Measurements from ENCODE around the gene VSTM2B. TPM values are rescaled to one million over a fixed set of nuclear protein-coding genes. Genes with fewer than 3 reads are reported as not detected.

The VSTM2B gene
- total RNA-seq, 4 donors from 2014 or later = not detected

DNA sequence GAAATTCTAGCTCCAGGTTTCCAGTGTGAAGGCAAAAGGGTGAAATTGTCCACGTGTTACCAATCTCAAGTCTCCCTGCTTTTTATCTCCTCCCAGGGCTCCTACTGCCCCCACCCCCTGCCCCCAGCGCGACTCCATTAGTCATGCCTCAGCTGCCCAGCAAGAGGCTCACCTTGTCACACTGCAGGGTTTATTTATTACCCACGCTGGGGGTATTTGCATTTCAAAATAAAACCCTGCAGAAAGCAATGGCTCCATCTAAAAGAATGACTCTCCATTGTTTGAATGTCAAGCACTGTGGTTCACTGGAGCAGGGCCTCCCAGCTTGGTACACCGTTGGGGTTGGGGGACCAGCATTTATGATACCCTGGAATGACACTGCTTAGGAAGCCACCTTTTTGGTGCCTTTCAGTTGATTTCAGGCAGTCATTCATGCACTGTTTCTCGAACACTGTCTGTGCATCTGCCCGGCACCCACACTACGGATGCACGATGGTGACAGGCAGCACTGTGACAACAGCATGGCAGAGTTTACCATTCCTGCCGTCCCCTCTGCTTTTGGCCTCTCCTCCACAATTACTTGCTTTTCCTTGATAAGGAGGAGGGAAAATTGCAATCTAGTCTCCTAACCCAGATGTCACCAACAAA is 70.4 kb downstream of the VSTM2B start:
- no peaks in the 10 kb centered on the region for H3K36me3 ChIP-seq
- no peaks in the 10 kb centered on the region for H3K9me3 ChIP-seq
- H3K4me1 ChIP-seq = no peaks in the 10 kb centered on the region
- peaks cover 0 to 6% of the 10 kb centered on the region in 2 donors for H3K27me3 ChIP-seq
- no peak overlapping the region for H3K4me3 ChIP-seq
- no peak overlapping the region for H3K27ac ChIP-seq
- intact Hi-C loops (cut with DNase I; ENCODE audit: low total_unique reads) = no loop called here
- no peak for DNase-seq
- TF ChIP-seq, protein P1, sequence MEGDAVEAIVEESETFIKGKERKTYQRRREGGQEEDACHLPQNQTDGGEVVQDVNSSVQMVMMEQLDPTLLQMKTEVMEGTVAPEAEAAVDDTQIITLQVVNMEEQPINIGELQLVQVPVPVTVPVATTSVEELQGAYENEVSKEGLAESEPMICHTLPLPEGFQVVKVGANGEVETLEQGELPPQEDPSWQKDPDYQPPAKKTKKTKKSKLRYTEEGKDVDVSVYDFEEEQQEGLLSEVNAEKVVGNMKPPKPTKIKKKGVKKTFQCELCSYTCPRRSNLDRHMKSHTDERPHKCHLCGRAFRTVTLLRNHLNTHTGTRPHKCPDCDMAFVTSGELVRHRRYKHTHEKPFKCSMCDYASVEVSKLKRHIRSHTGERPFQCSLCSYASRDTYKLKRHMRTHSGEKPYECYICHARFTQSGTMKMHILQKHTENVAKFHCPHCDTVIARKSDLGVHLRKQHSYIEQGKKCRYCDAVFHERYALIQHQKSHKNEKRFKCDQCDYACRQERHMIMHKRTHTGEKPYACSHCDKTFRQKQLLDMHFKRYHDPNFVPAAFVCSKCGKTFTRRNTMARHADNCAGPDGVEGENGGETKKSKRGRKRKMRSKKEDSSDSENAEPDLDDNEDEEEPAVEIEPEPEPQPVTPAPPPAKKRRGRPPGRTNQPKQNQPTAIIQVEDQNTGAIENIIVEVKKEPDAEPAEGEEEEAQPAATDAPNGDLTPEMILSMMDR (IDR thresholded peaks at IDR 0.05) = no peak
- TF ChIP-seq POLR2A (IDR thresholded peaks at IDR 0.05) = no peak

DNA sequence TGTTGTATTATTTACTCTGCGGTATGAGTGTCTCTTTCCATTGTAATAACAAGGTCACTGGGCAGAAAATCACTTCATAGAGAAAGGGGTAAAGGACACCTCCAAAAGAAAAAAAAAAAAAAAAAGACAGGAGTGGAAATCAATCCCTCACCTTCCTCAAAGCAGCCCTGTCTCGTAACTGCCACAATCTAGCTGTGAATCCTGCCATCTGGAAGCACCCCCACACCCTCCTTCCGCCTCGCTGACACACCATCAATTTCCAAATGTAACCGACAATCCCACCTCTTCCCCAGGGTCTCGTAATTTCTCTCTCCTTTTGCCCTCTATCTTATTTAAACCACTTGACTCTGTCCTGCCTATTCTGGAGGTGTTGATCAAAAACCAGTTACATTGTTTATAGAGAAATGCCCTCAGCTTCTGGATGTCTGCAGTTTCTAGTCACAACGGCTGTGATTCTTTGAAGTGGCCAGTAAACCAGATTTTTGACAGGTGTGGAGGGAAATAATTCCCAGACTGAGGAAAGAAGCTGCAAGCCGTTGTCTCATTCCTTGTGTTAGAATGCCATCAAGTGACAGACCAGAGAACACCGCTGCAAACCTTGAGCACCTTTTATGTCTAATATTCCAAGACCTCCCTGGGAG is 71.2 kb downstream of the VSTM2B start:
- no peak for DNase-seq
- Histone ChIP-seq H3K9me3 (no peaks in the 10 kb centered on the region), H3K27ac (no peak overlapping the region), H3K4me3 (no peak overlapping the region), H3K4me1 (no peaks in the 10 kb centered on the region), H3K36me3 (no peaks in the 10 kb centered on the region), H3K27me3 (peaks cover 0 to 6% of the 10 kb centered on the region in 2 donors)
- intact Hi-C loops (cut with DNase I; ENCODE audit: low total_unique reads) = no loop called here
- no peak for TF ChIP-seq POLR2A (IDR thresholded peaks at IDR 0.05)
- TF ChIP-seq, protein P1 (IDR thresholded peaks at IDR 0.05) = no peak

DNA sequence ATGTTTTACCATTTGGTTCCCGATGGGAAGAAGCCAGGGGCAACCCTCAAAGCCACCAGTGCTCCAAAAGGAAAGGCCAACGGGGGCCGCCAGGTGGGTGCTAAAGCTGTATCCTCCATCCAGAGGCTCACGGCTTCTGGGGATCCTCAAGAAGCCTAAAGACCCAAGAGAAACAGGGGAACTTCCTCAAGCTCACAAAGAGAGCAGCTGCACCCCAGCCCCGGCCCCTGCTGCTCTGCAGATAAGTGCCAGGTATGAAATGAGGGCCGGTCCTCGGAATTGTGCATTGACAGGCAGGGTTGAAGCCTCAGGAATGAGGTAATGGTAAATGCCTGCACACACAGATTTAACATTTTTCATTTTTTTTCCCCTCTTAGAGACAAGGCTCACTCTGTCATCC is 72.2 kb downstream of the VSTM2B start:
- H3K9me3 ChIP-seq = no peaks in the 10 kb centered on the region
- H3K4me3 ChIP-seq = no peak overlapping the region
- no peaks in the 10 kb centered on the region for H3K36me3 ChIP-seq
- intact Hi-C loops (cut with DNase I; ENCODE audit: low total_unique reads) = no loop called here
- TF ChIP-seq, protein P1 (IDR thresholded peaks at IDR 0.05) = no peak
- TF ChIP-seq POLR2A (IDR thresholded peaks at IDR 0.05) = no peak
- no peak overlapping the region for H3K27ac ChIP-seq
- H3K4me1 ChIP-seq = no peaks in the 10 kb centered on the region
- no peak for DNase-seq
- peaks cover 0 to 6% of the 10 kb centered on the region in 2 donors for H3K27me3 ChIP-seq

DNA sequence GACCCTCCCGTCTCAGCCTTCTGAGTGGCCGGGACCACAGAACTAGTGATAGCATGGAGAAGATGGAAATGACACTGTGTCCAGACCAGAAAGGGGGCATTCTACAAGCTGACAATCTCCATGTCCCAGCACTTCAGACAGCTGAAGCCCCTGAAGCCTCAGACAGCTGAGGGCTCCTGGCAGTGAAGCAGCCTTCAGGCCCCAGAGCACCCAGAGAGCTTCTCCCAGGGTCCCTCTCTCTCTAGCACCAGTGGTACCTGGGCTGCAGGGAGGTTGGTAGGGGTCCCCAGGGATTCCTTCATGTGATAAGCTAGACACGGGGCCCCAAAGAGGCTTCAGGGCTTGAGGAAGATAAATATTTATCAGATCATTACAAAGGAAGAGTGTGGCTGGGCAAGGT is 72.7 kb downstream of the VSTM2B start:
- DNase-seq = no peak
- Histone ChIP-seq H3K4me1 (no peaks in the 10 kb centered on the region), H3K36me3 (no peaks in the 10 kb centered on the region), H3K9me3 (no peaks in the 10 kb centered on the region), H3K27me3 (peaks cover 0 to 6% of the 10 kb centered on the region in 2 donors), H3K27ac (no peak overlapping the region), H3K4me3 (no peak overlapping the region)
- no peak for TF ChIP-seq POLR2A (IDR thresholded peaks at IDR 0.05)
- TF ChIP-seq, protein P1 (IDR thresholded peaks at IDR 0.05) = no peak
- intact Hi-C loops (cut with DNase I; ENCODE audit: low total_unique reads) = no loop called here

DNA sequence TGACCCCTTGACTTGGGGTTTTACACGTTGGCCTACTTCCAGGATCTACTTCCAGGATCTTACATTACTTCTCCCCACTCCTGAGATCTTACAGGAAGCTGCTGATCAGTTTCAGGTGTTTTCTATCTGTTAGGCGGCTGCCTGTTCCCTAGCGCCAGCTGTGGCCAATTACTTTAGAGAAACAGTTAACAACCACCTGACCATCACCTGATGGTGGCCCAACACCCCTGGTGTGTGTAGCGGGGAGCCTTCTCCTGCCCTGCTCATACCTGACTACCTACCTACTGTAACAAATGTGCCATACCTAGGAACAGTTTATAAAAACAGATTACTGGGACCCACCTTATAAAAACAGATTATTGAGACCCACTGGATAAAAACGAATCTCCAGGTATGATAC is 77.5 kb downstream of the VSTM2B start:
- intact Hi-C loops (cut with DNase I; ENCODE audit: low total_unique reads) = no loop called here
- TF ChIP-seq, protein P1 (IDR thresholded peaks at IDR 0.05) = no peak
- no peak for DNase-seq
- Histone ChIP-seq H3K36me3 (no peaks in the 10 kb centered on the region), H3K4me1 (peaks cover 5 to 6% of the 10 kb centered on the region in 2 donors), H3K9me3 (no peaks in the 10 kb centered on the region), H3K27ac (no peak overlapping the region), H3K27me3 (no peaks in the 10 kb centered on the region), H3K4me3 (no peak overlapping the region)

Measured in uterus (tissue), 4 donors.